ENCODE results near the gene DNAJB11. TPM values are rescaled to one million over a fixed set of nuclear protein-coding genes. Genes with fewer than 3 reads are reported as not detected.

DNAJB11 gene
- total RNA-seq, 1 donor from 2014 or later: 23.6 TPM

DNA sequence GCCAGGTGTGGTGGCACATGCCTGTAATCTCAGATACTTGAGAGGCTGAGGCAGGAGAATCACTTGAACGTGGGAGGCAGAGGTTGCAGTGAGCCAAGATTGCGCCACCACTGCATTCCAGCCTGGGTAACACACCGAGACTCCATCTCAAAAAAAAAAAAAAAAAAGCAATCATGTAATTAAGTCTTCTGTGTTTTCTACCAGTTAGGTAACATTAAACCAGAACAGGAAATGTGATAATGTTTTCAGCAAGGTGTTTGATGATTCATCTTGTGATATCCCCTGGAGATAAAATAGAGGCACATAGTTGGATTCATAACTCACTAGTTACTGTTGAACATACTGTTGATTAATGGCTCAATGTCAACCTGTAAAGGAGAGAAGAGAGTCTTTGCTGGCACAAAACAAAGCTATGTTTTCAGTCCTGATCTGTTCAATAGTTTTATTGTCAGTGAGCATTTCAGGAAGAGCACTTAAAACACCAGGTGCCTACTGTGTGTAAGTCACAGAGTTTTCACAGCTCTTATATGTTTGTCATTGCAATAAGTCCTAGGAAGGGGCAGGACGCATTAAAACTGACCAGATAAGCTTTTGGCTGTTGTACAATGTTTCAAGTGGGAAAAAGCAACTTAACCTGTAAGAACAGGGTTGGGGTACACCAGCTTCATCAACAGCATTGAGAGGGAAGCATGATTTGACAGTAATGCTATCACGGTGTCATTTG lies 19.5 kb downstream of the DNAJB11 start:
- intact Hi-C loops (cut with micrococcal nuclease): no loop called here
- ATAC-seq: no peak

GRCh38 chr3:186590580-186591295 lies 20.2 kb downstream of the DNAJB11 start:
- DNase-seq (no peak), ATAC-seq (no peak)
- intact Hi-C loops (cut with micrococcal nuclease): no loop called here

More for the DNA sequence above, 19.5 kb downstream of the DNAJB11 start:
- DNase-seq: no peak

DNA sequence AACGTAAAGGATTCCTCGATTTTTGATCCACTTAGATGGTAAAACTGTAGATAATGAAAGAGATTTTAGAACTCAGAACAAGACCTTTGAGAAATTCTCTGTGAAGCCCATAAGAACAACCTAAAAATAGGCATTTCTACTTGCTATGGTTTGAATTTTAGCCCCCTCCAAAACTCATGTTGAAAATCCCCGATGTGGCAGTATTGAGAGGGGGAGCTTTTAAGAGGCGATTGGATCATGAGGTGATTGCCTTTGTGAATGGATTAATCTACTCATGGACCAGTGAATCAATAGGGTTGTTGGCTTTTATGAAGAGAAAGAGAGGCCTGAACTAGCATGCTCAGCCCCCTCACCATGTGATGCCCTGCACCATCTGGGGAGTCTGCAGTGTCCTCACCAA lies 22.2 kb downstream of the DNAJB11 start:
- DNase-seq: no peak
- intact Hi-C loops (cut with micrococcal nuclease): no loop called here
- ATAC-seq: no peak

- intact Hi-C loops (cut with micrococcal nuclease): no loop called here
- no peak for DNase-seq
- ATAC-seq: no peak
Measured at GRCh38 chr3:186593862-186594261, 23.3 kb downstream of the DNAJB11 start.

DNA sequence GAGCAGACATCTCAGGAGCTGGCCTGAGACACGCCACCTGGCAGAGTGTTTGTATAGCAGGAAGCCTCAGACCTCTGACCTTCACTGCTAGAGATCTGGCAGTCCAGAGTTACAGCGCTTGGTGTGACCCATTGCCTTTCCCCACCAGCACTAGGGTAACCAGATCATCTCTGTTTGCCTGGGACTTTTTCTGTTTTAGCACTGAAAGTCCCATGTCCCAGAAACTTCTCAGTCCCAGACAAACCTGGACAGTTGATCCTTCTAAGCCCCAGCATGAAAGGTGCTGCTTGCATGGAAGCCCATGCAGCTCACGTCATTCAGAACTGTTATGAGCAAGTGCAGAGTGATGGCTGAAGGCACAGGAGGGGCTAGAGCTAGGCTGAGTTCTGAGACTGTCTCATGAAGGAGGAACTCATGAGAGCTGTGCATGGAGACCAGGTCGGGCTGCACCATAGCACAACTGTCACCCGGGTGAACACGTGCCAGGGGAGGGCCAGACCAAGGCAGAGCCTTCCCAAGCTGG lies 24.1 kb downstream of the DNAJB11 start:
- DNase-seq (no peak), ATAC-seq (no peak)
- intact Hi-C loops (cut with micrococcal nuclease): no loop called here

GRCh38 chr3:186596568-186597287 lies 26.2 kb downstream of the DNAJB11 start:
- DNase-seq (no peak), ATAC-seq (no peak)
- intact Hi-C loops (cut with micrococcal nuclease): no loop called here

GRCh38 chr3:186598108-186598784 lies 27.7 kb downstream of the DNAJB11 start:
- peak; percentile 98 for ATAC-seq
- peak; percentile 86 for DNase-seq
- intact Hi-C loops (cut with micrococcal nuclease): no loop called here

GRCh38 chr3:186598794-186599141 lies 28.2 kb downstream of the DNAJB11 start:
- ATAC-seq (peak; percentile 21), DNase-seq (no peak)
- intact Hi-C loops (cut with micrococcal nuclease): no loop called here

DNA sequence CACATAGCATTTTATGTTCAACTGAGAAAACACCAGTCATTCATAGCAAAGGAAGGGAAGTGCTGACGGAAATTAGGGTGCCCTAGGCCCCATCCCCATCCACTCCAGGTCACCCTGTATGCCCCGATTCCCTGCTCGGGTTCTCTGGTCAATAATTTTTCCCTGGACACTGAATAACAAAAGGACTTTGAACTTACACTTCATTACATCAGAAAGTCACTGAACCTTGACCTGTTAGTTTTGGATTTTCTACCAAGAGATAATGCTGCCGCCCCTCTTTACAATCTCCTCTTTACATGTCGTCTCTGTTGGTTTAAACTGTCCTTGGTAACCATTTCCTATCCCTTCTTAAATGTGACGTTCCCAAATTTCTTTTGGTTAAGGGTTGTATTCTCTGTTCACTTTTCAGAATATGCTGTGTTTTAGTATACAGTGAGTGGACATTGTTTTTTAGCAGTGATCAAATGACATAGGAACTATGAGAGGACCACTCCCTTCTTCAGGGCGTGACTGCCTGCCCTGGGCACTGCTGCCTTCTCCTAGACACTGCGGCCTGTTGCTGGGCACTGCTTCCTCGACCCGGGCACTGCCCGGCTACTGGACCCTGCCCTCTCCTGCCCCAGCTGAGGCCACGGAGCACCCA lies 28.7 kb downstream of the DNAJB11 start:
- ATAC-seq (no peak), DNase-seq (no peak)
- intact Hi-C loops (cut with micrococcal nuclease): no loop called here

DNA sequence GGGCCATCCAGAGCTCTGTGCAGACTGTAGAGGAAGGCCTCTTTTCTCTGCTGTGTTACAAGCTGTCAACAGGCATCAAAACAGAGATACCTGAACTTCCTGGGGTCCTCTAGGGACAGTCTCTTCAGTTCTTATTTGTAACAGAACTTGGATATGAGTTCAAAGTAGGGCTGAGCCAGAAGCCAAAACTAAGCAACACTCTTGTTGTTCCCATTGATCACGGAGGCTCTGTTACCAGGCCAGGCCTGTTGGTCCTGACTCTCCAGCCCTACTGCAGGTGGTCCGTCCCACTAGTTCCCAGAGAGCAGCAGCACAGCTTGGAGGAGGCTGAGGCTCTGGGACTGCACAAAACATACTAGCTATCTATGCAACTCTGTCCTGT lies 29.3 kb downstream of the DNAJB11 start:
- no peak for DNase-seq
- intact Hi-C loops (cut with micrococcal nuclease): no loop called here
- ATAC-seq: no peak

DNA sequence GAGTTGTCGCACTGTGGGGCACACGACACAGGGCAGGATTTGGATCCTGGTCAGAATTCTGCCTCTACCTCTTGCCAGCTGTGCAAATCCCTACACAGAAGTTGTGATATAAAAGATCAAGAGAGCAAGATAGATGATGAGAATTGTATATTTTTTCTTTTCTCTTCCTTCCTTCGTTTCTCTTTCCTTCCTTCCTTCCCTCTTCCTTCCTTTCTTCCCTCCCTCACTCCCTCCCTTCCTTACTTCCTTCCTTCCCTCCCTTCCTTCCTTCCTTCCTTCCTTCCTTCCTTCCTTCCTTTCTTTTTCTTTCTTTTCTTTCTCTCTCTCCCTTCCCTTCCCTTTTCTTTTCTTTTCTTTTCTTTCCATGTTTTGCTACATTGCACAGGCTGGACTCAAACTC lies 30.4 kb downstream of the DNAJB11 start:
- ATAC-seq (no peak), DNase-seq (no peak)
- intact Hi-C loops (cut with micrococcal nuclease): no loop called here

DNA sequence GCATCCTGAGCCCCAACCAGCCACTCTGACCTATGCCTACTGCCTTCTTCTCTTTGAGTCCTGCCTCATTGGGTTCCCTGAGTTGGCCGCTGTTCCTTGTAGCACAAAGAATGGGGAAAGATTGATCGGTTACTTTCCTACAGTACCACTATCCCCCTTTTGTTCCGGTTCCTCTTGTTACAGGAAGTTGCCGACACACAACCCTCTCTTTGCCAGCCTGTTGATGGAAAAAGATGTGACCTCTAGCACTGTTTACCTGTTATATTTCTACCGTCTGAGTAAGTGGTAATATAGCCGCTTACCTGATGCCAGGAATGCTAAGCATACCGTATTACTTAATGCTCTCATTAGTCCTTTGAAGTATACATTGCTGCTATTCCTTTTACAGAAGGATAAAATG lies 32.6 kb downstream of the DNAJB11 start:
- intact Hi-C loops (cut with micrococcal nuclease): no loop called here
- ATAC-seq (no peak), DNase-seq (no peak)

- DNase-seq: no peak
- intact Hi-C loops (cut with micrococcal nuclease): no loop called here
- ATAC-seq: no peak
Measured at GRCh38 chr3:186605078-186605477, 34.6 kb downstream of the DNAJB11 start.

DNA sequence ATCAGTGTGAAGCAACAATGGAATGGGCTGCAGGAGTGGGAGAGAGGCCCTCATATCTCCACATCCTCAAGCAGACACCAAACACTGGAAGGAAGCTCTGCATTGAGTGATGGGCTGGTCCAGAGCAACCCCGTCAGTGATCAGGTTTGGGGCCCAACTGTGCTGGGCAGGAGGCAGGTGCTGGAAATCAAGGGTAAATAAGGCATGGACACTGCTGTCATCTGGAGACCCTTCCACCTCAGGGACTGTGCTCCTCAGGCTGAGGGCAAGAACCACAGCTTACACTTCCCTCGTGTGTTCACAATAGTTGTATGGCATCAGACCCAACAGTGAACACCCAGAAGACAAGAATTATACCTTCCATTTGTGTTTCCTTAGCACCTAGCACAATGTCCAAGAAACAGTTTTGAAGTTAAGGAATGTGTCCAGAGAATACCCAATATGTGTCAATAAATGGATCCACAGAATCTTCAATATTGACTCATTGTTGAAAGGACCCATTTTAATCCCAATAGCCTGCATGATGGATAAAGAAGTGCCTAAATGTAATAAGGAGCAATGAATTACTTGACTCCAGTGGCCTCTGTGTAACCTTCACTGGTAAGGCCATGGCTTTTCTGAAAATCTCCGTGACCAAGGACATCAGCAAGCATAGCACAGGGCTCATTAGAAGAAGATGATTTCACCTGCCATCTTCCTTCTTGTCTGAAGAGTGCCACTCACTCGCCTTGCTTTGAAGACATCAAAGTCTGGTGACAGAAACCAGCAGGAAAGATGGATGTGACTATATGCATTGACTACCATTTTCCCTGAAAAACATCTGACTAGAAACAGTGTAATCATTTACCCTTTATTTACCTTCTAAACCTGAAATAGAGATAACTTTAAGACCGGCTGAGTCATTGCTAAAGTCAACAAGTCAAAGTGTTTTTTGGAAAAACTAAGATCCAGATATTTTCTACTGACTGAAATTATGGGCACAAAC lies 35.3 kb downstream of the DNAJB11 start:
- DNase-seq (no peak), ATAC-seq (no peak)
- intact Hi-C loops (cut with micrococcal nuclease): no loop called here

GRCh38 chr3:186608624-186609215 lies 38.2 kb downstream of the DNAJB11 start:
- intact Hi-C loops (cut with micrococcal nuclease): no loop called here
- no peak for DNase-seq
- no peak for ATAC-seq

DNA sequence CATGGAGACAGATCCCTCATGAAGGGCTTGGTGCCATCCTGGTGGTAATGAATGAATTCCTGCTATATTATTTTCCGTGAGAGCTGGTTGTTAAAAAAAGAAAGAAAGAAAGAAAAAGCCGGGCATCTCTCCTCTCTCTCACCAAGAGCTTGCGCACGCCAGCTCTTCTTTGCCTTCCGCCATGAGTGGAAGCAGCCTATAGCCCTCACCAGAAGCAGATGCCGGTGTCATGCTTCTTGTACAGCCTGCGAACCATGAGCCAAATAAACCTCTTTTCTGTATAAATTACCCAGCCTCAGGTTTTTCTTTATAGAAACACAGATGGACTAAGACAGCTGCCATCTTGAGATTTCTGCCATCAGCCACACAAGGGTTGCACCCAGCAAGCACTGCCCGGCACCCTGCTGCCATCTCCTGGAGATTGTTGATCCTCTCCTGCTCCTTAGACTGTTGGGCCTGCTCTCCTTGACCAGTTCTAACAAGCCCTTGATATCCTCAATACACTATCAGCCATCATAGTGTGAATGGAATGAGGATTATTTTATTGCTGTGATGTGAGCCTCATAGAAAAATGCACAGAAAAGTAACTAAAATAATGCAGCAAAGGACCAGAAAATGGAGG lies 38.8 kb downstream of the DNAJB11 start:
- DNase-seq (no peak), ATAC-seq (peak; percentile 63)

GRCh38 chr3:186612065-186612464 lies 41.5 kb downstream of the DNAJB11 start:
- DNase-seq: no peak
- ATAC-seq: no peak
- intact Hi-C loops (cut with micrococcal nuclease): loop anchor here (10.0 kb wide), 1 partner anchor 213 kb away; no protein-coding TSS in a partner anchor

More for the DNA sequence above, 38.8 kb downstream of the DNAJB11 start:
- intact Hi-C loops (cut with micrococcal nuclease): no loop called here

Data from left ventricle myocardium superior (tissue), 1 donor.